SK-N-SH treated with all-trans-retinoic acid at 6 μM for 48 hours (cell line): Measurements from ENCODE around the gene TMEM232.
A peak's percentile ranks its signal among the peaks of the same experiment; 100 is the strongest.

Source experiments
- ATAC-seq: fragments of 200-7000 bp; cut with Tn5 transposase; 3 replicates; pipeline ENCODE4 v1.9.1; 2020; ENCODE audit warnings: mild to moderate bottlenecking, moderate library complexity
- ARNTL ChIP-seq: fragments of 450-650 bp; formaldehyde crosslinking; IDR thresholded peaks from 2 replicates; pipeline ENCODE4 v1.5.0; 2020; ENCODE audit warnings: low read depth, mild to moderate bottlenecking, moderate library complexity, borderline replicate concordance
- BACH2 ChIP-seq: fragments of 250-450 bp; sonication (Bioruptor Pico); IDR thresholded peaks from 2 replicates; pipeline ENCODE4 v1.9.0; 2021; ENCODE audit warnings: mild to moderate bottlenecking, borderline replicate concordance
- CSDC2 ChIP-seq: fragments of 250-450 bp; sonication (Bioruptor Pico); IDR thresholded peaks from 2 replicates; pipeline ENCODE4 v1.5.0; 2020; ENCODE audit warnings: mild to moderate bottlenecking, moderate library complexity
- CSRNP3 ChIP-seq: fragments of 250-450 bp; sonication (Bioruptor Pico); IDR thresholded peaks from 2 replicates; pipeline ENCODE4 v1.5.1; 2021; ENCODE audit warnings: mild to moderate bottlenecking, moderate library complexity
- ESRRG ChIP-seq: fragments of 250-450 bp; sonication (Bioruptor Pico); IDR thresholded peaks from 2 replicates; pipeline ENCODE4 v1.6.1; 2021; ENCODE audit warnings: mild to moderate bottlenecking
- GLIS3 ChIP-seq: fragments of 250-450 bp; sonication (Bioruptor Pico); IDR thresholded peaks from 2 replicates; pipeline ENCODE4 v1.5.0; 2020; ENCODE audit warnings: mild to moderate bottlenecking, moderate library complexity
- ISL1 ChIP-seq: fragments of 250-450 bp; sonication (Bioruptor Pico); IDR thresholded peaks from 2 replicates; pipeline ENCODE4 v2.1.2; 2022; ENCODE audit warnings: mild to moderate bottlenecking, moderate library complexity
- OSR1 ChIP-seq: fragments of 250-450 bp; sonication (Bioruptor Pico); IDR thresholded peaks from 2 replicates; pipeline ENCODE4 v1.8.0; 2022; ENCODE audit warnings: moderate library complexity, mild to moderate bottlenecking, inconsistent platforms
- PPARA ChIP-seq: fragments of 250-450 bp; sonication (Bioruptor Pico); IDR thresholded peaks from 2 replicates; pipeline ENCODE4 v1.5.0; 2020; ENCODE audit warnings: mild to moderate bottlenecking, borderline replicate concordance
- RARB ChIP-seq: fragments of 250-450 bp; sonication (Bioruptor Pico); IDR thresholded peaks from 2 replicates; pipeline ENCODE4 v1.8.0; 2021; ENCODE audit warnings: mild to moderate bottlenecking, moderate library complexity
- SNAI2 ChIP-seq: fragments of 250-450 bp; sonication (Bioruptor Pico); IDR thresholded peaks from 2 replicates; pipeline ENCODE4 v1.5.0; 2020; ENCODE audit warnings: mild to moderate bottlenecking, moderate library complexity
- TCF4 ChIP-seq: fragments of 250-450 bp; sonication (Bioruptor Pico); IDR thresholded peaks from 2 replicates; pipeline ENCODE4 v1.8.0; 2021; ENCODE audit warnings: mild to moderate bottlenecking, moderate library complexity, borderline replicate concordance
- TOX ChIP-seq: fragments of 250-450 bp; sonication (Bioruptor Pico); IDR thresholded peaks from 2 replicates; pipeline ENCODE4 v1.8.0; 2021; ENCODE audit warnings: mild to moderate bottlenecking, moderate library complexity, borderline replicate concordance
- ZC3H10 ChIP-seq: fragments of 250-450 bp; sonication (Bioruptor Pico); IDR thresholded peaks from 2 replicates; pipeline ENCODE4 v1.5.1; 2021; ENCODE audit warnings: mild to moderate bottlenecking, moderate library complexity
- ZFP3 ChIP-seq: fragments of 250-450 bp; sonication (Bioruptor Pico); IDR thresholded peaks from 2 replicates; pipeline ENCODE4 v1.5.0; 2020; ENCODE audit warnings: mild to moderate bottlenecking, moderate library complexity
- ZFP30 ChIP-seq: fragments of 450-650 bp; formaldehyde crosslinking; IDR thresholded peaks from 2 replicates; pipeline ENCODE4 v1.5.0; 2022; ENCODE audit warnings: mild to moderate bottlenecking, moderate library complexity
- ZNF565 ChIP-seq: fragments of 450-650 bp; formaldehyde crosslinking; conservative IDR thresholded peaks from 2 replicates; pipeline ENCODE4 v1.5.0; 2020; ENCODE audit warnings: low read depth, mild to moderate bottlenecking, moderate library complexity
- ZNF70 ChIP-seq: fragments of 450-650 bp; formaldehyde crosslinking; IDR thresholded peaks from 2 replicates; pipeline ENCODE4 v1.5.0; 2020; ENCODE audit warnings: mild to moderate bottlenecking, moderate library complexity
- ZNF8 ChIP-seq: fragments of 450-650 bp; formaldehyde crosslinking; IDR thresholded peaks from 2 replicates; pipeline ENCODE4 v1.5.0; 2020; ENCODE audit warnings: mild to moderate bottlenecking, moderate library complexity
- TF ChIP-seq, protein P1 (sequence below): fragments of 250-450 bp; sonication (Bioruptor Pico); IDR thresholded peaks from 2 replicates; pipeline ENCODE4 v1.5.1; 2020; ENCODE audit warnings: low read depth, mild to moderate bottlenecking, moderate library complexity
- TF ChIP-seq, protein P2 (sequence below): fragments of 250-450 bp; sonication (Bioruptor Pico); IDR thresholded peaks from 2 replicates; pipeline ENCODE4 v1.5.0; 2020; ENCODE audit warnings: mild to moderate bottlenecking, moderate library complexity
- TF ChIP-seq, protein P3 (sequence below): fragments of 250-450 bp; sonication (Bioruptor Pico); IDR thresholded peaks from 2 replicates; pipeline ENCODE4 v1.8.0; 2020; ENCODE audit warnings: mild to moderate bottlenecking, moderate library complexity, borderline replicate concordance
- TF ChIP-seq, protein P4 (sequence below): fragments of 250-450 bp; sonication (Bioruptor Pico); IDR thresholded peaks from 2 replicates; pipeline ENCODE4 v1.8.0; 2021; ENCODE audit warnings: low read depth, mild to moderate bottlenecking, moderate library complexity, borderline replicate concordance

TMEM232 gene

DNA sequence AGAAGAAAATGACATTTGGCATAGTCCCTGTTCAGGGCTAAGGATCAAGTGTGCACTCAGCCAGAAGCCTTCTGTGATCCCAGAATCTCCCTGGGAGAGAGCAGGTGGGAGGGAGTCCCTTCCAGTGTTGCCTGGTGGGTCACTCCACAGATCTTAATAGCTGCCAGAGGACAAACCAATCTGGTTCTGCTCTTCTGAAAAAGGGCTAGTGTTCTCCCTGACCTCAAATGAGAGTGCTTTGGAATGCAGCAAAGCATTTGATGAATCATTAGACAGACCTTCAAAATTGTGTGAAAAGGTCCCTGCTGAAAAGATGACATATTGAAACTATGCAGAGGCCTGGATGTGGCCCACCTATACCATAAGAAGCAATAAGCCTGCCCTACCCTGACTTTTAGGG lies 339.7 kb downstream of the TMEM232 start:
- peak; percentile 90 for ATAC-seq

GRCh38 chr5:110383231-110383630 lies 343.2 kb downstream of the TMEM232 start:
- no peak for TF ChIP-seq OSR1
- TF ChIP-seq ARNTL (CRISPR knock-in tag), result no peak
- TF ChIP-seq, protein P1, sequence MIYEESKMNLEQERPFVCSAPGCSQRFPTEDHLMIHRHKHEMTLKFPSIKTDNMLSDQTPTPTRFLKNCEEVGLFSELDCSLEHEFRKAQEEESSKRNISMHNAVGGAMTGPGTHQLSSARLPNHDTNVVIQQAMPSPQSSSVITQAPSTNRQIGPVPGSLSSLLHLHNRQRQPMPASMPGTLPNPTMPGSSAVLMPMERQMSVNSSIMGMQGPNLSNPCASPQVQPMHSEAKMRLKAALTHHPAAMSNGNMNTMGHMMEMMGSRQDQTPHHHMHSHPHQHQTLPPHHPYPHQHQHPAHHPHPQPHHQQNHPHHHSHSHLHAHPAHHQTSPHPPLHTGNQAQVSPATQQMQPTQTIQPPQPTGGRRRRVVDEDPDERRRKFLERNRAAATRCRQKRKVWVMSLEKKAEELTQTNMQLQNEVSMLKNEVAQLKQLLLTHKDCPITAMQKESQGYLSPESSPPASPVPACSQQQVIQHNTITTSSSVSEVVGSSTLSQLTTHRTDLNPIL (CRISPR knock-in tag), result no peak
- TF ChIP-seq BACH2 (CRISPR knock-in tag), result no peak
- no peak for TF ChIP-seq CSRNP3
- TF ChIP-seq PPARA (CRISPR knock-in tag), result no peak
- no peak for TF ChIP-seq ZC3H10 (CRISPR knock-in tag)
- TF ChIP-seq RARB (CRISPR knock-in tag), result no peak
- TF ChIP-seq ZFP30 (CRISPR knock-in tag), result no peak
- no peak for TF ChIP-seq SNAI2 (CRISPR knock-in tag)
- no peak for TF ChIP-seq CSDC2 (CRISPR knock-in tag)
- TF ChIP-seq, protein P2, sequence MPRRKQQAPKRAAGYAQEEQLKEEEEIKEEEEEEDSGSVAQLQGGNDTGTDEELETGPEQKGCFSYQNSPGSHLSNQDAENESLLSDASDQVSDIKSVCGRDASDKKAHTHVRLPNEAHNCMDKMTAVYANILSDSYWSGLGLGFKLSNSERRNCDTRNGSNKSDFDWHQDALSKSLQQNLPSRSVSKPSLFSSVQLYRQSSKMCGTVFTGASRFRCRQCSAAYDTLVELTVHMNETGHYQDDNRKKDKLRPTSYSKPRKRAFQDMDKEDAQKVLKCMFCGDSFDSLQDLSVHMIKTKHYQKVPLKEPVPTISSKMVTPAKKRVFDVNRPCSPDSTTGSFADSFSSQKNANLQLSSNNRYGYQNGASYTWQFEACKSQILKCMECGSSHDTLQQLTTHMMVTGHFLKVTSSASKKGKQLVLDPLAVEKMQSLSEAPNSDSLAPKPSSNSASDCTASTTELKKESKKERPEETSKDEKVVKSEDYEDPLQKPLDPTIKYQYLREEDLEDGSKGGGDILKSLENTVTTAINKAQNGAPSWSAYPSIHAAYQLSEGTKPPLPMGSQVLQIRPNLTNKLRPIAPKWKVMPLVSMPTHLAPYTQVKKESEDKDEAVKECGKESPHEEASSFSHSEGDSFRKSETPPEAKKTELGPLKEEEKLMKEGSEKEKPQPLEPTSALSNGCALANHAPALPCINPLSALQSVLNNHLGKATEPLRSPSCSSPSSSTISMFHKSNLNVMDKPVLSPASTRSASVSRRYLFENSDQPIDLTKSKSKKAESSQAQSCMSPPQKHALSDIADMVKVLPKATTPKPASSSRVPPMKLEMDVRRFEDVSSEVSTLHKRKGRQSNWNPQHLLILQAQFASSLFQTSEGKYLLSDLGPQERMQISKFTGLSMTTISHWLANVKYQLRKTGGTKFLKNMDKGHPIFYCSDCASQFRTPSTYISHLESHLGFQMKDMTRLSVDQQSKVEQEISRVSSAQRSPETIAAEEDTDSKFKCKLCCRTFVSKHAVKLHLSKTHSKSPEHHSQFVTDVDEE (CRISPR knock-in tag), result no peak
- no peak for TF ChIP-seq ZNF70
- TF ChIP-seq ZNF565, result no peak
- TF ChIP-seq ESRRG, result no peak
- TF ChIP-seq TOX (CRISPR knock-in tag), result no peak
- TF ChIP-seq ZFP3 (CRISPR knock-in tag), result no peak
- no peak for ATAC-seq

More for the DNA sequence above, 339.7 kb downstream of the TMEM232 start:
- TF ChIP-seq ARNTL (CRISPR knock-in tag) (no peak), ESRRG (no peak), GLIS3 (no peak), ZFP30 (CRISPR knock-in tag) (no peak), TOX (CRISPR knock-in tag) (no peak), ZNF8 (CRISPR knock-in tag) (no peak), TCF4 (CRISPR knock-in tag) (no peak), ZFP3 (CRISPR knock-in tag) (no peak), ZNF565 (no peak), ISL1 (CRISPR knock-in tag) (peak; percentile 76), PPARA (CRISPR knock-in tag) (no peak)
- TF ChIP-seq, protein P3, sequence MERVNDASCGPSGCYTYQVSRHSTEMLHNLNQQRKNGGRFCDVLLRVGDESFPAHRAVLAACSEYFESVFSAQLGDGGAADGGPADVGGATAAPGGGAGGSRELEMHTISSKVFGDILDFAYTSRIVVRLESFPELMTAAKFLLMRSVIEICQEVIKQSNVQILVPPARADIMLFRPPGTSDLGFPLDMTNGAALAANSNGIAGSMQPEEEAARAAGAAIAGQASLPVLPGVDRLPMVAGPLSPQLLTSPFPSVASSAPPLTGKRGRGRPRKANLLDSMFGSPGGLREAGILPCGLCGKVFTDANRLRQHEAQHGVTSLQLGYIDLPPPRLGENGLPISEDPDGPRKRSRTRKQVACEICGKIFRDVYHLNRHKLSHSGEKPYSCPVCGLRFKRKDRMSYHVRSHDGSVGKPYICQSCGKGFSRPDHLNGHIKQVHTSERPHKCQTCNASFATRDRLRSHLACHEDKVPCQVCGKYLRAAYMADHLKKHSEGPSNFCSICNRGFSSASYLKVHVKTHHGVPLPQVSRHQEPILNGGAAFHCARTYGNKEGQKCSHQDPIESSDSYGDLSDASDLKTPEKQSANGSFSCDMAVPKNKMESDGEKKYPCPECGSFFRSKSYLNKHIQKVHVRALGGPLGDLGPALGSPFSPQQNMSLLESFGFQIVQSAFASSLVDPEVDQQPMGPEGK (CRISPR knock-in tag), result no peak
- TF ChIP-seq, protein P4, sequence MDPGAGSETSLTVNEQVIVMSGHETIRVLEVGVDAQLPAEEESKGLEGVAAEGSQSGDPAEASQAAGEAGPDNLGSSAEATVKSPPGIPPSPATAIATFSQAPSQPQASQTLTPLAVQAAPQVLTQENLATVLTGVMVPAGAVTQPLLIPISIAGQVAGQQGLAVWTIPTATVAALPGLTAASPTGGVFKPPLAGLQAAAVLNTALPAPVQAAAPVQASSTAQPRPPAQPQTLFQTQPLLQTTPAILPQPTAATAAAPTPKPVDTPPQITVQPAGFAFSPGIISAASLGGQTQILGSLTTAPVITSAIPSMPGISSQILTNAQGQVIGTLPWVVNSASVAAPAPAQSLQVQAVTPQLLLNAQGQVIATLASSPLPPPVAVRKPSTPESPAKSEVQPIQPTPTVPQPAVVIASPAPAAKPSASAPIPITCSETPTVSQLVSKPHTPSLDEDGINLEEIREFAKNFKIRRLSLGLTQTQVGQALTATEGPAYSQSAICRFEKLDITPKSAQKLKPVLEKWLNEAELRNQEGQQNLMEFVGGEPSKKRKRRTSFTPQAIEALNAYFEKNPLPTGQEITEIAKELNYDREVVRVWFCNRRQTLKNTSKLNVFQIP, result no peak
- TF ChIP-seq, protein P1 (CRISPR knock-in tag), result 0 out of 2 replicates have a peak, but pooled peaks have one; percentile 30
